GM12874 (cell line): Measurements from ENCODE around the gene PPM1E.

Experiments
- CTCF ChIP-seq: IDR thresholded peaks from 2 replicates; pipeline ENCODE4 v1.5.1; 2011; ENCODE audit warnings: low read depth, mild to moderate bottlenecking, control low read depth, low read length, moderate library complexity; ENCODE audit not compliant: insufficient read depth

PPM1E gene

GRCh38 chr17:58757162-58757613 lies 1.5 kb downstream of the PPM1E start:
- no peak for TF ChIP-seq CTCF

DNA sequence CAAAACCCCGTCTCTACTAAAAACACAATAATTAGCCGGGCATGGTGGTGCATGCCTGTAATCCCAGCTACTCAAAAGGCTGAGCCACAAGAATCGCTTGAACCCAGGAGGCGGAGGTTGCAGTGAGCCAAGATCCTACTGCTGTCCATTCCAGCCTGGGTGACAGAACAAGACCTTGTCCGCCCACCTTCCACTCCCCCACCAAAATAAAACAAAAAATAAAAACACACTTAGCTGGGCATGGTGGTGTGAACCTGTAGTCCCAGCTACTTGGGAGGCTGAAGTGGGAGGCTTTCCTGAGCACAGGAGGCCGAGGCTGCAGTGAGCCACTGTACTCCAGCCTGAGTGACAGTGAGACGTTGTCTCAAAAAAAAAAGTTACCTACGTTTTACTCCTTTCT lies 3.2 kb downstream of the PPM1E start:
- no peak for TF ChIP-seq CTCF

DNA sequence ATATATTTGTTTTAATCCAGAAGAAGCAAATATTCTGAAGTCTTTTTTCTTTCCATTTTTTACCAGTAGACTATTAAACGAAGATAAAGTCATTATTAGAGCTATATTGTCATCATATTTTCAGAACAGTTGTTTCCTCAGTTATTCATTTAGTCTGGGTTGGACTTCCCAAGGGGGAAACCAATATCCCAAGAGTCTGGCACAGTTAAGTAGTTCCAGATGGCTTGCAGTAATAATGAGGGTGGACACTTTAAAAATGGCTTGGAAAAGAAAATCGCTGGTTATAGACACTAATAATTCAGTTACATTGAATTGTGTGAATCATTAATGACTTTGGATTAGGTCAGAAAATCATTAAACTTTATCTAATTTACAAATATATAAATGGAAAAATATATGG lies 3.9 kb downstream of the PPM1E start:
- TF ChIP-seq CTCF, result no peak

- TF ChIP-seq CTCF, result no peak
Measured at GRCh38 chr17:58760248-58760647, 4.6 kb downstream of the PPM1E start.

DNA sequence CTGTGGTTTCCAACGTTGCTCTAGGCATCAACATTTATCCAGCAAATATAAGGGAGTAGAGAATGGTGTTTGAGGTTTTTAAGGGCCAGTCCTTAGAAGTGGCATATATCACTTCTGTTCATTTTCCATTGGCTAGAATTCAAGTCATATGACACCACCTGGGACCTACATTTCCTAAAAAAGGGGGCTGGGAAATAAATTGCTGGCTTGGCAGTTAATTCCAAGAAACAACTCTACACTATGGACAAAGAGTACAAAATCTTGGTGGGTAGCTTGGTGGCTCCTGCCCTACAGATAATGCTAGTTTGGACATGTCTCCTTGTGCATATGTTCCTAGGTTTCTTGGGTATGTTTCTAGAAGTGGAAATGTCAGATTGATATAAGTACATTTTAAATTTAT lies 7.6 kb downstream of the PPM1E start:
- no peak for TF ChIP-seq CTCF

- TF ChIP-seq CTCF, result no peak
Measured at GRCh38 chr17:58764373-58764772, 8.7 kb downstream of the PPM1E start.

- TF ChIP-seq CTCF, result no peak
Measured at GRCh38 chr17:58779446-58779845, 23.8 kb downstream of the PPM1E start.

DNA sequence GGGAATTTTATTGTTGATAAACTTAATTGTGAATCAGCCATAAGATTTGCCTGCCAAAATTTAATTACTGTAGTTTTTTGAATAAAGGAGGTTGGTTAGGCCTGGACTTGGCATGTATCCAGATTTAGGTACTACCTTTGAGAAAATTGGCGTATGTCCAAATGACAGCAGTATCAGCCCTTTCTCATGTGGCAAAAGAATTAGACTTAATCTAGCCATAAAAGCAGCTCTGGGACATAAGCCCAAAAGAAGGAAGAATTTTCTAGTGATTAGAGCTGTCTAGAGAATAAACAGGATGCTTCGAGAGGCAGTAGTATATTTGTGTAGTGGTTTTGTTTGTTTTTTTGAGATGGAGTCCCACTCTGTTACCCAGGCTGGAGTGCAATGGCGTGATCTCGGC lies 27.7 kb downstream of the PPM1E start:
- TF ChIP-seq CTCF, result no peak
